HG02943 (cell line): ENCODE results near the gene EFHD2.
"Not testable (repeated sequence)": the region's sequence is repeated elsewhere in the genome, so short reads cannot be mapped to it uniquely, and the experiment has no call there.

Experiments used
- ATAC-seq: cut with Tn5 transposase; IDR thresholded peaks from one replicate; pipeline ENCODE4 v1.9.1; 2021; ENCODE audit warnings: mild to moderate bottlenecking, low read depth, moderate library complexity; ENCODE audit not compliant: unreplicated experiment

Gene EFHD2

GRCh38 chr1:15428815-15429435 is 19.2 kb downstream of the EFHD2 start:
- ATAC-seq, result no peak

GRCh38 chr1:15429701-15430149 is 20.0 kb downstream of the EFHD2 start:
- ATAC-seq, result no peak

GRCh38 chr1:15430787-15431570 is 21.3 kb downstream of the EFHD2 start:
- ATAC-seq, result no peak

GRCh38 chr1:15431571-15431948 is 21.9 kb downstream of the EFHD2 start:
- no peak for ATAC-seq

- no peak for ATAC-seq
These were observed 22.6 kb downstream of the EFHD2 start for GRCh38 chr1:15432324-15432723.

- no peak for ATAC-seq
These were observed 23.8 kb downstream of the EFHD2 start for GRCh38 chr1:15433471-15433870.

- not testable (repeated sequence) for ATAC-seq
These were observed 25.1 kb downstream of the EFHD2 start for GRCh38 chr1:15434739-15435138.

GRCh38 chr1:15435239-15436077 is 25.8 kb downstream of the EFHD2 start:
- no peak for ATAC-seq

- ATAC-seq, result no peak
These were observed 27.3 kb downstream of the EFHD2 start for GRCh38 chr1:15436881-15437442.

- no peak for ATAC-seq
These were observed 29.6 kb downstream of the EFHD2 start for GRCh38 chr1:15439325-15439724.

GRCh38 chr1:15440357-15440756 is 30.7 kb downstream of the EFHD2 start:
- ATAC-seq, result no peak

GRCh38 chr1:15441247-15441646 is 31.6 kb downstream of the EFHD2 start:
- ATAC-seq, result no peak

- ATAC-seq, result no peak
These were observed 32.4 kb downstream of the EFHD2 start for GRCh38 chr1:15442119-15442518.

GRCh38 chr1:15442759-15443158 is 33.1 kb downstream of the EFHD2 start:
- ATAC-seq, result no peak

GRCh38 chr1:15443281-15443680 is 33.6 kb downstream of the EFHD2 start:
- no peak for ATAC-seq

GRCh38 chr1:15444468-15445389 is 35.0 kb downstream of the EFHD2 start:
- ATAC-seq, result no peak

GRCh38 chr1:15445390-15446122 is 35.9 kb downstream of the EFHD2 start:
- ATAC-seq, result no peak

GRCh38 chr1:15446212-15446611 is 36.5 kb downstream of the EFHD2 start:
- ATAC-seq, result no peak

- no peak for ATAC-seq
These were observed 39.3 kb downstream of the EFHD2 start for GRCh38 chr1:15448877-15449462.
